ENCODE measurements around the gene ANOS1.
"Not testable (repeated sequence)": the region's sequence is repeated elsewhere in the genome, so short reads cannot be mapped to it uniquely, and the experiment has no call there.

DNA sequence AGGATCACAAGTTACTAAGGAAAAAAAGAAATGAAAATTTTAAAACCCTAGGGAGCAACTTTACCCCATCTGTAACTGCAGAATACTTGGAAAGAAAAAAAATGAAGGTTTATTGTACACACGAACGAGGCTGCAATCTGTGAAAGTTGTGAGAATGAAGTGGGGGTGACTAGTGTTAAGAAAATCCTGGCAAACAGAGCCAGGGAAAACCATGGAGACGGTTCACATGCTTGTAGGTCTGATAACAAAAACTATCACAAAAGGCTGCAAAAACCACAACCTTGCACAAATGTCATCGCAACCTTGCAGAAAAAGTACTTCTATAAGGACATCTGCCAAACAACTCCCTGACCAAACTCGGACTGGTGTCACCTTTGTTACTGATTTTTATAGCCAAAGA, 26.8 kb upstream of the ANOS1 start:
- TF ChIP-seq, protein P1, sequence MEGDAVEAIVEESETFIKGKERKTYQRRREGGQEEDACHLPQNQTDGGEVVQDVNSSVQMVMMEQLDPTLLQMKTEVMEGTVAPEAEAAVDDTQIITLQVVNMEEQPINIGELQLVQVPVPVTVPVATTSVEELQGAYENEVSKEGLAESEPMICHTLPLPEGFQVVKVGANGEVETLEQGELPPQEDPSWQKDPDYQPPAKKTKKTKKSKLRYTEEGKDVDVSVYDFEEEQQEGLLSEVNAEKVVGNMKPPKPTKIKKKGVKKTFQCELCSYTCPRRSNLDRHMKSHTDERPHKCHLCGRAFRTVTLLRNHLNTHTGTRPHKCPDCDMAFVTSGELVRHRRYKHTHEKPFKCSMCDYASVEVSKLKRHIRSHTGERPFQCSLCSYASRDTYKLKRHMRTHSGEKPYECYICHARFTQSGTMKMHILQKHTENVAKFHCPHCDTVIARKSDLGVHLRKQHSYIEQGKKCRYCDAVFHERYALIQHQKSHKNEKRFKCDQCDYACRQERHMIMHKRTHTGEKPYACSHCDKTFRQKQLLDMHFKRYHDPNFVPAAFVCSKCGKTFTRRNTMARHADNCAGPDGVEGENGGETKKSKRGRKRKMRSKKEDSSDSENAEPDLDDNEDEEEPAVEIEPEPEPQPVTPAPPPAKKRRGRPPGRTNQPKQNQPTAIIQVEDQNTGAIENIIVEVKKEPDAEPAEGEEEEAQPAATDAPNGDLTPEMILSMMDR (IDR thresholded peaks at IDR 0.05), result not testable (repeated sequence)
- not testable (repeated sequence) for TF ChIP-seq POLR2A (IDR thresholded peaks at IDR 0.05)

All from heart left ventricle (tissue), 13 donors.